Hepatocyte (in vitro differentiated cells): ENCODE data around the gene CCDC152. TPM values are rescaled to one million over a fixed set of nuclear protein-coding genes. Genes with fewer than 3 reads are reported as not detected.

ENCODE experiments used
- DNase-seq: peaks from one replicate; pipeline ENCODE4 v3.0.0-alpha.2; 2016; ENCODE audit warnings: low spot score
- H2AFZ ChIP-seq: fragments of 200-600 bp; sonication (generic); 2 replicates; pipeline ENCODE4 v1.6.0; 2016; ENCODE audit warnings: antibody characterized with exemption, mild to moderate bottlenecking
- H3K27ac ChIP-seq: fragments of 200-600 bp; sonication (generic); 2 replicates; pipeline ENCODE4 v1.5.1; 2016; ENCODE audit warnings: mild to moderate bottlenecking
- H3K27me3 ChIP-seq: fragments of 200-600 bp; sonication (generic); 2 replicates; pipeline ENCODE4 v1.6.1; 2016
- H3K36me3 ChIP-seq: fragments of 200-600 bp; sonication (generic); replicated peaks from 2 replicates; pipeline ENCODE4 v1.5.1; 2016; ENCODE audit warnings: low read depth; ENCODE audit not compliant: insufficient read depth
- H3K4me1 ChIP-seq: fragments of 200-600 bp; sonication (generic); 2 replicates; pipeline ENCODE4 v1.5.1; 2016; ENCODE audit warnings: mild to moderate bottlenecking, moderate library complexity; ENCODE audit not compliant: insufficient read depth
- H3K4me2 ChIP-seq: fragments of 200-600 bp; sonication (generic); 2 replicates; pipeline ENCODE4 v1.6.0; 2016
- H3K4me3 ChIP-seq: fragments of 200-600 bp; sonication (generic); 2 replicates; pipeline ENCODE4 v1.5.1; 2016; ENCODE audit warnings: mild to moderate bottlenecking
- H3K79me2 ChIP-seq: fragments of 200-600 bp; sonication (generic); 2 replicates; pipeline ENCODE4 v1.6.0; 2017; ENCODE audit warnings: mild to moderate bottlenecking
- H3K9me2 ChIP-seq: fragments of 200-600 bp; sonication (generic); replicated peaks from 2 replicates; pipeline ENCODE4 v1.6.0; 2017; ENCODE audit warnings: mild to moderate bottlenecking; ENCODE audit not compliant: insufficient read depth
- H3K9me3 ChIP-seq: fragments of 200-600 bp; sonication (generic); 2 replicates; pipeline ENCODE4 v1.5.1; 2016; ENCODE audit warnings: low read depth, mild to moderate bottlenecking
- H4K20me1 ChIP-seq: fragments of 200-600 bp; sonication (generic); 2 replicates; pipeline ENCODE4 v1.6.0; 2016; ENCODE audit warnings: mild to moderate bottlenecking; ENCODE audit not compliant: insufficient read depth, poor library complexity, severe bottlenecking
- CTCF ChIP-seq: fragments of 200-600 bp; sonication (generic); IDR thresholded peaks from 2 replicates; pipeline ENCODE4 v1.5.1; 2016; ENCODE audit warnings: antibody characterized with exemption, mild to moderate bottlenecking; ENCODE audit not compliant: poor library complexity
- EZH2 ChIP-seq: fragments of 200-600 bp; sonication (generic); IDR thresholded peaks from 2 replicates; pipeline ENCODE4 v1.6.1; 2016; ENCODE audit warnings: antibody characterized with exemption, mild to moderate bottlenecking, borderline replicate concordance
- EZH2phosphoT487 ChIP-seq: fragments of 200-600 bp; sonication (generic); IDR thresholded peaks from one replicate; pipeline ENCODE4 v1.6.1; 2018; ENCODE audit warnings: antibody characterized with exemption, mild to moderate bottlenecking, low read depth, moderate library complexity; ENCODE audit not compliant: unreplicated experiment, severe bottlenecking
- WGBS: methylation state at CpG from one replicate; pipeline ENCODE4 v1.1.6; 2016; ENCODE audit warnings: low lambda C conversion rate; ENCODE audit errors: missing lambda C conversion rate; 5-methylcytosine and 5-hydroxymethylcytosine counted together
- polyA plus RNA-seq: library from polyadenylated mRNA; unstranded; fragments of >200 nt; fragmentation: Nextera tagmentation; extraction: Ambion mirVana; gene quantifications from 2 replicates; pipeline ENCODE4 v1.2.1, GENCODE V29; 2016
- total RNA-seq: library from RNA; depleted of rRNA; stranded (reverse); fragments of >200 nt; gene quantifications from 2 replicates; pipeline ENCODE4 v1.2.3, GENCODE V29; 2014

The CCDC152 gene
- total and polyA plus RNA-seq, 2 experiments from 2014 or later, result 2.0 to 46.1 TPM

GRCh38 chr5:42825422-42826148 lies 69.0 kb downstream of the CCDC152 start:
- peaks cover 16% of the 10 kb centered on the region for H3K4me1 ChIP-seq
- TF ChIP-seq EZH2 (no peak), EZH2phosphoT487 (no peak), CTCF (no peak)
- no peak overlapping the region for H3K4me2 ChIP-seq
- H3K36me3 ChIP-seq, result no peaks in the 10 kb centered on the region
- no peaks in the 10 kb centered on the region for H4K20me1 ChIP-seq
- 89% methylated on average over 9 of the region's 9 CpGs for WGBS
- H3K27ac ChIP-seq, result no peak overlapping the region
- H3K9me2 ChIP-seq, result no peaks in the 10 kb centered on the region
- H3K4me3 ChIP-seq, result no peak overlapping the region
- DNase-seq, result no peak
- no peak overlapping the region for H2AFZ ChIP-seq
- no peaks in the 10 kb centered on the region for H3K27me3 ChIP-seq
- H3K9me3 ChIP-seq, result no peaks in the 10 kb centered on the region
- H3K79me2 ChIP-seq, result no peaks in the 10 kb centered on the region

- Histone ChIP-seq H3K36me3 (no peaks in the 10 kb centered on the region), H3K79me2 (no peaks in the 10 kb centered on the region), H3K4me2 (no peak overlapping the region), H3K27me3 (no peaks in the 10 kb centered on the region), H4K20me1 (no peaks in the 10 kb centered on the region), H3K9me2 (no peaks in the 10 kb centered on the region), H2AFZ (no peak overlapping the region), H3K27ac (peak overlapping the region; percentile 34), H3K4me1 (peaks cover 16% of the 10 kb centered on the region), H3K4me3 (no peak overlapping the region), H3K9me3 (no peaks in the 10 kb centered on the region)
- 71% methylated on average over 2 of the region's 2 CpGs for WGBS
- DNase-seq, result no peak
- TF ChIP-seq EZH2 (no peak), EZH2phosphoT487 (no peak), CTCF (no peak)
Observed at GRCh38 chr5:42826757-42827515, 70.3 kb downstream of the CCDC152 start.

- 43% methylated on average over 2 of the region's 2 CpGs for WGBS
- DNase-seq, result peak; percentile 71
Observed at GRCh38 chr5:42828671-42829070, 72.1 kb downstream of the CCDC152 start.

GRCh38 chr5:42830924-42831323 lies 74.3 kb downstream of the CCDC152 start:
- DNase-seq, result no peak
- 69% methylated on average over 2 of the region's 2 CpGs for WGBS
- no peak overlapping the region for H3K4me2 ChIP-seq
- H3K4me3 ChIP-seq, result no peak overlapping the region
- no peak overlapping the region for H2AFZ ChIP-seq
- H3K27ac ChIP-seq, result no peak overlapping the region
- TF ChIP-seq EZH2phosphoT487 (no peak), CTCF (no peak), EZH2 (no peak)
- H3K9me2 ChIP-seq, result no peaks in the 10 kb centered on the region
- peaks cover 12% of the 10 kb centered on the region for H3K4me1 ChIP-seq
- no peaks in the 10 kb centered on the region for H4K20me1 ChIP-seq
- no peaks in the 10 kb centered on the region for H3K27me3 ChIP-seq
- H3K9me3 ChIP-seq, result no peaks in the 10 kb centered on the region
- no peaks in the 10 kb centered on the region for H3K79me2 ChIP-seq
- no peaks in the 10 kb centered on the region for H3K36me3 ChIP-seq

More at GRCh38 chr5:42828671-42829070, 72.1 kb downstream of the CCDC152 start:
- H3K4me1 ChIP-seq, result peaks cover 16% of the 10 kb centered on the region
- H3K27me3 ChIP-seq, result no peaks in the 10 kb centered on the region
- no peaks in the 10 kb centered on the region for H3K9me2 ChIP-seq
- H3K79me2 ChIP-seq, result no peaks in the 10 kb centered on the region
- H2AFZ ChIP-seq, result no peak overlapping the region
- no peaks in the 10 kb centered on the region for H3K36me3 ChIP-seq
- H4K20me1 ChIP-seq, result no peaks in the 10 kb centered on the region
- H3K4me2 ChIP-seq, result peak overlapping the region; percentile 7
- H3K4me3 ChIP-seq, result no peak overlapping the region
- TF ChIP-seq EZH2 (no peak), EZH2phosphoT487 (peak; percentile 42)
- peak overlapping the region; percentile 36 for H3K27ac ChIP-seq
- no peaks in the 10 kb centered on the region for H3K9me3 ChIP-seq
